ENCODE measurements around the gene GRIA4. TPM values are rescaled to one million over a fixed set of nuclear protein-coding genes. Genes with fewer than 3 reads are reported as not detected.

The GRIA4 gene
- total RNA-seq, 1 experiment from 2014 or later: not detected

DNA sequence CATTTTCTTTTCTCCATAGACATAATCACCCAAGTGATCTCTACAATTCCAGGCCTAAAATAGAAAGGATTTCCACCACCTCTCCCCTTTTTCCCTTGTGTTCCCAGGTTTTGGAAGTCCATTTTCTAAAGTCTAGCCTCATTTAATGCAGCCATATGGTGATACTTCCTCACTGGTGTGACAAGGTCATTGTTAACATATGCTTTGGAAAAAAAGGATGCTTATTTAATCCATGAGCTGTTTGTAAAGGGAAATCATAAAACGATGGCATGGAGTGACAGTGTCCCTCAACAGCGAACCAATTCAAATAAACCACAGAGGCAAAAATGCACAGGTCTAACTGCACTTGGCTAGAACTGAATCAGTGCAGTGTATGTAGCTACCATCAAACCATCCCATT lies 26.6 kb downstream of the GRIA4 start:
- no peak for DNase-seq (ENCODE audit: low read depth)

GRCh38 chr11:105639527-105639926 lies 29.7 kb downstream of the GRIA4 start:
- no peak for DNase-seq (ENCODE audit: low read depth)

GRCh38 chr11:105641433-105641832 lies 31.6 kb downstream of the GRIA4 start:
- peak; percentile 38 for DNase-seq (ENCODE audit: low read depth)

GRCh38 chr11:105642870-105643269 lies 33.0 kb downstream of the GRIA4 start:
- DNase-seq (ENCODE audit: low read depth): peak; percentile 17

GRCh38 chr11:105644839-105645573 lies 35.1 kb downstream of the GRIA4 start:
- DNase-seq (ENCODE audit: low read depth): no peak

- DNase-seq (ENCODE audit: low read depth): no peak
These were observed 37.9 kb downstream of the GRIA4 start for GRCh38 chr11:105647780-105648179.

- DNase-seq (ENCODE audit: low read depth): no peak
These were observed 38.9 kb downstream of the GRIA4 start for GRCh38 chr11:105648762-105649161.

DNA sequence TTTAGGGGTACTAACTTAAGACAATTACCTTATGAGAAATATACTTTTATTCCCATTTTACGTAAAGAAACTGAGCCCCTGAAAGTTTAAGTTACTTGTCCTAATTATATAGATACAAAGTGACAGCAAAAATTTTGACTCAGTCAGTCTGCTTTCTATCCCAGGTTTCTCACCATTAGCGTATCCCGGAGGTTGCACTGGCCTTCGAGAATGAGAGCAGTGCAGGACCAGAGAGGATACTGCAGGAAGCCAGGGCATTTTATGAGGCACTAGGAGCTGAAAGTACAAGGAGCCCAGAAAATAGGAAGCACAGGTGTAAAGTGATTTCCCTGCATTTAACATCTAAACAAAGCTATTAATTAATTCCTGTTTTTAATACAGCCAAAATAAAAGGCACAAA lies 55.4 kb downstream of the GRIA4 start:
- no peak for DNase-seq (ENCODE audit: low read depth)

- DNase-seq (ENCODE audit: low read depth): no peak
These were observed 57.6 kb downstream of the GRIA4 start for GRCh38 chr11:105667441-105667840.

DNA sequence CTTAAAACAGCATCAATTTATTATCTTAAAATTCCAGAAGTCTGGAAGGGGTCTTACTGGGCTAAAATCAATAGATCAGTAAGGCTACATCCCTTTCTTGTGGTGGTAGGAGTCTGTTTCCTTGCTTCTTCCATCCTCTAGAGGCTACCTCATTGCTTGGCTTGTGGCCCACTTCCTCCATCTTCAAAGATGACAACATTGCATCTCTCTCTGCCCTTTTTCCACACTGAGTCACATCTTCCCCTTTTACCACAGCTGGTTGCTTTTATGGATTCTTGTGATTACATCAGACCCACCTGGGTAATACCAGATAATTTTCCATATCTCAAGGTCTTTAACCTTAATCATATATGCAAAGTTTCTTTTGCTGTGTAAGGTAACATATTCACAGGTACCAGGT lies 60.9 kb downstream of the GRIA4 start:
- DNase-seq (ENCODE audit: low read depth): peak; percentile 71

DNA sequence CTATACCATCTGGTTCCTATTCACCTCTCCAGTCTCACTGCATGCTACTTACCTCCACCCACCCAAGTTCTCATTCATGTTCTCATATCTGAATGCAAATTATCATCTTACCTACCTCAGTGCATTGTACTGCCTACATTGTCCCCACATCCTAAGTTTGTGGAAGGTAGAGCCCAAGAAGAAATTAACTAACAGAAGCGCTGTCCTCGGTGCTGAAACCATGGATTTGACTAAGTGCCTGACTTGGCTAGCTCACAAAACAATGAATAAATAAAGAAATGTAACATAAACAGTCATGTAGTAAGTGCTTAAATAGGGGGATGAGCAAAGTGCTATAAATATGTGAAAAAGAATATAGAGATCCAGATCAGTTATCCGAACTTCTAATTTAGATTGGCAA lies 63.2 kb downstream of the GRIA4 start:
- peak; percentile 42 for DNase-seq (ENCODE audit: low read depth)

GRCh38 chr11:105689631-105690030 lies 79.8 kb downstream of the GRIA4 start:
- no peak for DNase-seq (ENCODE audit: low read depth)

GRCh38 chr11:105690467-105690866 lies 80.6 kb downstream of the GRIA4 start:
- DNase-seq (ENCODE audit: low read depth): no peak

DNA sequence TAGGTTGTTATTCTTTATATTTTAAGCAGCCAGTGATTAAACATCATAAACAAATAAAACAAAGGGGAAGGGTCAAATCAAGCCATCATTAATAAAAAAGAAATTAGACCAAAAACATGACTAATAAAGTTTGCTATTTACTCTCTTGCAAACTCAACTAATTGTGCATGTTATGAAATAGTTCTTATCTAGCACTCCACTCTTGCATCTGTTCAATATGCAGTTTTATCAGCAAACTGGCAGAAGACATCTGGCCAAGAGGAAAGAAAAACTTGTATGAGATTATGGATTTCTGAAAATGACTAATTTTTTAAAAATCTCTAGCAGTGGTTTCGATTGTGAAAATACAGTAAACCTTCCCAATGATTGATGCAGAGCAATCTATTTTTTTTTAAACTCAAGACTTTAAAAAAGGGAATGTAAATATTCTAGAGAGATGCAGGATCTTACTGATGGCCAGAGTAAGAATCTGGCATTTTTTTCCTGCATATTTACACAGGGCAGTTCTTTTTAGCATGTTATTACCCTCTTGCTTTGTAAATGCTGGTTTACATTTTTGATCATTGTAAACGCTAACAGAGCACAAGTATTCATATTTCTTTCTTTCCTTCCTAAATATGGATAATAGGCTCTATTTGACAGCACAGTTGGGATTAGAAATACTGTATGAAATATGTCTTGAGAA lies 83.3 kb downstream of the GRIA4 start:
- no peak for DNase-seq (ENCODE audit: low read depth)

DNA sequence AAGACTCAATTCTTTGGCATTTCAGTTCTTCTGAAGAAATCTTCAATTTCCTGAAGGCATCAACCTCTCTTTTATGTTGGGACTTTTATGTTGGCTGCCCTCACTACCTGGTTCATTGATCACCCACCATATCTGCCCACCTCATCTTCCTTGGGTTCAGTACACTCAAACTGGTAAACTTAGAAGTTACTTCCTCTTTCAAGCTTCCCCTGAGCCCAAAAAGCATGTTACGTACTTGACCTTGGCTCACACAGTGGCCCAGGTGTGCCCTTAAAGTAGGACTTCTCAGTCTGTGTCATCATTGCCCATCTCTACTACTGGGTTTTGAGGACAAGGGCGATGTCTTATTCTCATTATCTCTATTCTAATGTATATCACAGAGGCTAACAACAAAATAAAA lies 86.1 kb downstream of the GRIA4 start:
- no peak for DNase-seq (ENCODE audit: low read depth)

- no peak for DNase-seq (ENCODE audit: low read depth)
These were observed 87.4 kb downstream of the GRIA4 start for GRCh38 chr11:105697291-105697690.

- DNase-seq (ENCODE audit: low read depth): no peak
These were observed 89.3 kb downstream of the GRIA4 start for GRCh38 chr11:105699203-105699602.

GRCh38 chr11:105700271-105700670 lies 90.4 kb downstream of the GRIA4 start:
- no peak for DNase-seq (ENCODE audit: low read depth)

- no peak for DNase-seq (ENCODE audit: low read depth)
These were observed 91.2 kb downstream of the GRIA4 start for GRCh38 chr11:105701098-105701497.

GRCh38 chr11:105705786-105706530 lies 96.1 kb downstream of the GRIA4 start:
- no peak for DNase-seq (ENCODE audit: low read depth)

GRCh38 chr11:105713106-105713505 lies 103.2 kb downstream of the GRIA4 start:
- DNase-seq (ENCODE audit: low read depth): no peak

GRCh38 chr11:105713696-105714095 lies 103.8 kb downstream of the GRIA4 start:
- no peak for DNase-seq (ENCODE audit: low read depth)
